ENCODE data around the gene MSN. TPM values are rescaled to one million over a fixed set of nuclear protein-coding genes. Genes with fewer than 3 reads are reported as not detected.
"Not testable (repeated sequence)": the region's sequence is repeated elsewhere in the genome, so short reads cannot be mapped to it uniquely, and the experiment has no call there.

Gene MSN
- total RNA-seq: 100 to 1,000 TPM; 125 to 256 TPM

DNA sequence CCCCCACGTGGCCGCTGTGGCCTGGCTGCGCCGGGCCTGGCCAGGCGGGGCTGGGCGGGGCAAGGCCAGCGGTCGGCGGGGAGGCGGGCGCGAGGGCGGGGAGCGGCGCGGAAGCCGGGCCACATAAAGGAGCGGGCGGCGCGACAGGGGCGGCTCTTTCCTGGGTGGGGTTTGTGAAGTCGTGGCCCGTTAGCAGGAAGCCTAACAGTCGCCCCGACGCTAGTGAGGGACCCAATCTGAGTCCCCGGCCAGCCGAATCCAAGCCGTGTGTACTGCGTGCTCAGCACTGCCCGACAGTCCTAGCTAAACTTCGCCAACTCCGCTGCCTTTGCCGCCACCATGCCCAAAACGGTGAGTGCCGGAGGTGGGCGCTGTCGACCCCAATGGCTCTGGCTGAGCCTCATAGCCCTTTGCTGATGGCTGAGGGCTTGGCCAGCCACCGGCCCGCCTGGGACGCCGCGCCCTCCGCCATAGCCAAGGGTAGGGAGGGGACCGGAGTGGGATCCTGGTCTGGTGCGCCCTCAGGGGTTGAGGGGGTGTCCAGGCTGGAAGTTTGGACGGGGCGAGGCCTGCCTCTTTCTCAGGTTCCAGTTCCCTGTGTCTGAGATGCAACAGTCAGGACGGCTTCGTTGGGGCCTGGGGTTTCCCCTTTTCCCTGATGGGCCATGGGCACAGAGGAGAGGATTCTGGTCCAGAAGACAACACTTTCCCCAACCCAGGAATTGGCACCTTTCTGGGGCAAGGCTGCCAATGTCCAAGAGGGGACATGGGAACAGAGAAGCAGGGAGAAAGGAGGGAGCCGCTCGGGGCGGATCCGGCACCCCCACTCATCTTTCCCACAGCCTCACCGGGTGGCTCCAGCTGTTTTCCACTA lies at the start of gene MSN:
Gene MSN, plus strand, starts transcription at position 152 of the 874 bp plus-strand sequence. Its CDS starts 188 bp downstream, at position 340.
- Histone ChIP-seq H3K27ac (peak within 1 kb of the TSS; percentile 95 to 99), H3K4me3 (peak within 1 kb of the TSS; percentile 69 to 81), H3K36me3 (no peaks in the 10 kb centered on the region), H3K9me3 (no peaks in the 10 kb centered on the region), H3K27me3 (no peaks in the 10 kb centered on the region), H3K4me1 (peaks cover 0 to 30% of the 10 kb centered on the region in 2 donors)
- TF ChIP-seq, protein P1, sequence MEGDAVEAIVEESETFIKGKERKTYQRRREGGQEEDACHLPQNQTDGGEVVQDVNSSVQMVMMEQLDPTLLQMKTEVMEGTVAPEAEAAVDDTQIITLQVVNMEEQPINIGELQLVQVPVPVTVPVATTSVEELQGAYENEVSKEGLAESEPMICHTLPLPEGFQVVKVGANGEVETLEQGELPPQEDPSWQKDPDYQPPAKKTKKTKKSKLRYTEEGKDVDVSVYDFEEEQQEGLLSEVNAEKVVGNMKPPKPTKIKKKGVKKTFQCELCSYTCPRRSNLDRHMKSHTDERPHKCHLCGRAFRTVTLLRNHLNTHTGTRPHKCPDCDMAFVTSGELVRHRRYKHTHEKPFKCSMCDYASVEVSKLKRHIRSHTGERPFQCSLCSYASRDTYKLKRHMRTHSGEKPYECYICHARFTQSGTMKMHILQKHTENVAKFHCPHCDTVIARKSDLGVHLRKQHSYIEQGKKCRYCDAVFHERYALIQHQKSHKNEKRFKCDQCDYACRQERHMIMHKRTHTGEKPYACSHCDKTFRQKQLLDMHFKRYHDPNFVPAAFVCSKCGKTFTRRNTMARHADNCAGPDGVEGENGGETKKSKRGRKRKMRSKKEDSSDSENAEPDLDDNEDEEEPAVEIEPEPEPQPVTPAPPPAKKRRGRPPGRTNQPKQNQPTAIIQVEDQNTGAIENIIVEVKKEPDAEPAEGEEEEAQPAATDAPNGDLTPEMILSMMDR (IDR thresholded peaks at IDR 0.05): peak in 1 of 2 donors; percentile 13
- DNase-seq (ENCODE audit: low spot score): peak; percentile 75

DNA sequence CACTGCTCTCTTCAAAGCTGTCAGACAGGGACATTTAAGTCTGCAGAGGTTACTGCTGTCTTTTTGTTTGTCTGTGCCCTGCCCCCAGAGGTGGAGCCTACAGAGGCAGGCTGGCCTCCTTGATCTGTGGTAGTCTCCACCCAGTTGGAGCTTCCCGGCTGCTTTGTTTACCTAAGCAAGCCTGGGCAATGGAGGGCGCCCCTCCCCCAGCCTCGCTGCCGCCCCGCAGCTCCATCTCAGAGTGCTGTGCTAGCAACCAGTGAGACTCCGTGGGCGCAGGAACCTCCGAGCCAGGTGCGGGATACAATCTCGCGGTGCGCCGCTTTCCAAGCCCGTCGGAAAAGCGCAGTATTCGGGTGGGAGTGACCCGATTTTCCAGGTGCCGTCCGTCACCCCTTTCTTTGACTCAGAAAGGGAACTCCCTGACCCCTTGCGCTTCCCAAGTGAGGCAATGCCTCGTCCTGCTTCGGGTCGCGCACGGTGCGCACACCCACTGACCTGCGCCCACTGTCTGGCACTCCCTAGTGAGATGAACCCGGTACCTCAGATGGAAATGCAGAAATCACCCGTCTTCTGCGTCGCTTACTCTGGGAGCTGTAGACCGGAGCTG lies 47.3 kb upstream of the MSN start:
- H3K27ac ChIP-seq; H3K36me3 ChIP-seq; DNase-seq (ENCODE audit: low spot score); H3K27me3 ChIP-seq; H3K4me3 ChIP-seq; H3K4me1 ChIP-seq: not testable (repeated sequence)
- H3K9me3 ChIP-seq: peaks cover 0 to 23% of the 10 kb centered on the region in 2 donors

DNA sequence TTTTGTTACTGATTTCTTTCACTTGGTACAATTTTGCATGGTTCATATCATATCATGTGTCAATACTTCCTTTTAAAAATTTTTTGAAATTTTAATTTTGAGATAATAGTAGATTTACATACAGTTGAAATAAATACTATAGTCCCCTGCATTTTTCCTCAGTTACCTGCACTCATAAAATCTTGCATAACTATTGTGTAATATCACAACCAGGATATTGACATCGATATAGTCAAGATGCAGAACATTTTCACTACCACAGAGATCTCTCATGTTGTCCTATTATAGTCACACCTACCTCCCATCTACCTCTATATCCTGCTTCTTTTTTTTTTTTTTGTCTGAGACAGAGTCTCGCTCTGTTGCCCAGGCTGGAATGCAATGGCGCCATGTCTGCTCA lies 36.7 kb upstream of the MSN start:
- TF ChIP-seq, protein P1 (IDR thresholded peaks at IDR 0.05): no peak
- Histone ChIP-seq H3K27ac (no peak overlapping the region), H3K9me3 (peaks cover 0 to 3% of the 10 kb centered on the region in 2 donors), H3K4me1 (peaks cover 0 to 15% of the 10 kb centered on the region in 2 donors), H3K36me3 (no peaks in the 10 kb centered on the region), H3K4me3 (no peak overlapping the region), H3K27me3 (no peaks in the 10 kb centered on the region)
- no peak for DNase-seq (ENCODE audit: low spot score)

DNA sequence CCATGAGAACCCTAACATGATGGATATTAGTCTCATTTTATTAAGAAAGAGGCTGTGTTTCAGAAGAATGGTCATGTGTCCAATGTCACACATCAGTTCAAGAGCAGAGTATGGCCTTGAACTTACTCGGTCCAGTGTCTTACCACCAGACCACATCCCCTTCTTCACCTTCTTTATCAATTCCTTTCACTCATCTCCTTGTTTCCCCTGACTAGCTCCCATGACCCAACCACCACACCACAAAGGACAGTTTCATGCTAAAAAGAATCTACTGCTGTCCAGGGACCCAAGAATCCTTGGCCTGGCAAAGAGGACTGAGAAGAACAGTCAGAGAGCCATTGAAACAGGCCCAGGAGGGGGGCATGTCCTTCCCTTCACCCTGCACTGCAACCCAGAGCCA lies 33.6 kb upstream of the MSN start:
- Histone ChIP-seq H3K9me3 (no peaks in the 10 kb centered on the region), H3K36me3 (no peaks in the 10 kb centered on the region), H3K4me3 (no peak overlapping the region), H3K4me1 (peaks cover 0 to 22% of the 10 kb centered on the region in 2 donors), H3K27me3 (no peaks in the 10 kb centered on the region), H3K27ac (no peak overlapping the region)
- DNase-seq (ENCODE audit: low spot score): no peak
- TF ChIP-seq, protein P1 (IDR thresholded peaks at IDR 0.05): no peak

DNA sequence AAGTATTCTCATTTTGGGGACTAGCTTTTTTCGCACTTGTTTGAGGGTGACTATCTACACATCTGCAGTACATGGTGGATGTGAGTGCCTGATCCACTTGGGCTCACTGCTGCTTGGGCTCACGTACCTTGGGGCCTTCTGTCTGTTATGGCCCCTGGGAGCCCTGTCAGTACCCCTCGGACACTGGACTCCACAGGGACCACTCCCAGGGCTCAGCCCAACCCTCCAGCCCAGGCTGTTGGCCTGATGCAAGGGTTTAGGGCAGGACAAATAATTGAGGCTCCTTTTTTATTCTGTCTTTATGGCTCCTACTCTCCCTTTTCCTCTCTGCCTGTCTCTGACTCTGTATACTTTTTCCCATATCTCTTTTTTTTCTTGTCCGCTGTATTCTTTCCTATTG lies 32.7 kb upstream of the MSN start:
- Histone ChIP-seq H3K4me3 (no peak overlapping the region), H3K27ac (peak overlapping the region; percentile 49 to 81), H3K36me3 (no peaks in the 10 kb centered on the region), H3K27me3 (no peaks in the 10 kb centered on the region), H3K4me1 (peaks cover 0 to 22% of the 10 kb centered on the region in 2 donors), H3K9me3 (no peaks in the 10 kb centered on the region)
- TF ChIP-seq, protein P1 (IDR thresholded peaks at IDR 0.05): no peak
- DNase-seq (ENCODE audit: low spot score): no peak

DNA sequence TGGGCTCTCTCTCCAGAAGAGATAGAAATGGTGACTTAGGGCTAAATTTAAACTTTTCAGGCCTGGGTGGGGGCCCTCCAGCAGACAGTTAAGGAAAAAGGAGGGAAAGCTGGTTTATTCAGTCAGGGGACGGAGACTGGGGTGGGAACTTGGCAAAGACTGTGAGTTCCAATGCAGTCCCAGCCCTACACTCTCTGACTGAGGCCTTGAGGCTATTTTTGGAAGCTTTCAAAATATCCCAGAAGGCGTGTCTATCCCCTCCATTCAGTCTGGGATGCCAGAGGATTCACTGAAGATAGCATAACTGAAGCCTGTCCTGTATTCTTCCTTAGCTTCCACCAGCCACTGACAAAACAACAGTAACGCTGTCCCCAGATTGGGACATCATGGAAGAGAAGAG lies 32.1 kb upstream of the MSN start:
- TF ChIP-seq, protein P1 (IDR thresholded peaks at IDR 0.05): no peak
- Histone ChIP-seq H3K27me3 (no peaks in the 10 kb centered on the region), H3K4me3 (no peak overlapping the region), H3K9me3 (no peaks in the 10 kb centered on the region), H3K36me3 (no peaks in the 10 kb centered on the region), H3K27ac (peak overlapping the region; percentile 49 to 81), H3K4me1 (peaks cover 0 to 22% of the 10 kb centered on the region in 2 donors)
- no peak for DNase-seq (ENCODE audit: low spot score)

Data from right atrium auricular region (tissue), 2 donors.